SHP77 treated with DMSO at 0.1 percent for 48 hours (cell line): ENCODE results near the gene TM9SF2.

Source experiments
- DNase-seq: peaks from one replicate; lab custom pipeline; 2025; lab: John Stamatoyannopoulos, UW

Gene TM9SF2

GRCh38 chr13:99577934-99578917 is 77.0 kb downstream of the TM9SF2 start:
- DNase-seq: no peak

- DNase-seq: no peak
Measured at GRCh38 chr13:99580500-99581268, 79.4 kb downstream of the TM9SF2 start.

GRCh38 chr13:99582511-99582910 is 81.2 kb downstream of the TM9SF2 start:
- no peak for DNase-seq

GRCh38 chr13:99585609-99586008 is 84.3 kb downstream of the TM9SF2 start:
- DNase-seq: no peak

- no peak for DNase-seq
Measured at GRCh38 chr13:99587021-99587420, 85.7 kb downstream of the TM9SF2 start.

GRCh38 chr13:99587893-99588606 is 86.8 kb downstream of the TM9SF2 start:
- DNase-seq: no peak

GRCh38 chr13:99589575-99589974 is 88.3 kb downstream of the TM9SF2 start:
- no peak for DNase-seq

- no peak for DNase-seq
Measured at GRCh38 chr13:99590519-99591011, 89.3 kb downstream of the TM9SF2 start.

- DNase-seq: no peak
Measured at GRCh38 chr13:99596180-99596579, 94.9 kb downstream of the TM9SF2 start.

- no peak for DNase-seq
Measured at GRCh38 chr13:99600318-99600717, 99.0 kb downstream of the TM9SF2 start.

GRCh38 chr13:99601535-99601934 is 100.3 kb downstream of the TM9SF2 start:
- DNase-seq: no peak

- no peak for DNase-seq
Measured at GRCh38 chr13:99604636-99605035, 103.4 kb downstream of the TM9SF2 start.

- DNase-seq: peak; percentile 75
Measured at GRCh38 chr13:99605420-99606323, 104.4 kb downstream of the TM9SF2 start.

- peak; percentile 67 for DNase-seq
Measured at GRCh38 chr13:99606324-99607066, 105.2 kb downstream of the TM9SF2 start, which contains the start of gene CLYBL. Gene CLYBL, plus strand, starts transcription at chr13:99606690.

GRCh38 chr13:99608345-99608744 is 107.1 kb downstream of the TM9SF2 start:
- DNase-seq: no peak

- no peak for DNase-seq
Measured at GRCh38 chr13:99610702-99611289, 109.5 kb downstream of the TM9SF2 start.
